ENCODE measurements around the gene UBXN2A.
A peak's percentile ranks its signal among the peaks of the same experiment; 100 is the strongest.
"Not testable (repeated sequence)": the region's sequence is repeated elsewhere in the genome, so short reads cannot be mapped to it uniquely, and the experiment has no call there.

UBXN2A gene

DNA sequence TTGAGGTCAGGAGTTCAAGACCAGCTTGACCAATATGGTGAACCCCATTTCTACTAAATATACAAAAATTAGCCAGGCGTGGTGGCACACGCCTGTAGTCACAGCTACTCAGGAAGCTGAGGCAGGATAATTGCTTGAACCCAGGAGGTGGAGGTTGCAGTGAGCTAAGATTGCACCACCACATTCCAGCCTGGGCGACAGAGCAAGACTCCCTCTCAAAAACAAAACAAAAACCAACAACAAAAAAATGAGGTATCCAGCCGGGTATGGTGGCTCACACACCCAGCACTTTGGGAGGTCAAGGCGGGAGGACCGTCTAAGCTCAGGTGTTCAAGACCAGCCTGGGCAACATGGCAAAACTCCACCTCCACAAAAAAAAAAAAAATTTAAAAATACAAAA lies 74.6 kb downstream of the UBXN2A start:
- not testable (repeated sequence) for DNase-seq

DNA sequence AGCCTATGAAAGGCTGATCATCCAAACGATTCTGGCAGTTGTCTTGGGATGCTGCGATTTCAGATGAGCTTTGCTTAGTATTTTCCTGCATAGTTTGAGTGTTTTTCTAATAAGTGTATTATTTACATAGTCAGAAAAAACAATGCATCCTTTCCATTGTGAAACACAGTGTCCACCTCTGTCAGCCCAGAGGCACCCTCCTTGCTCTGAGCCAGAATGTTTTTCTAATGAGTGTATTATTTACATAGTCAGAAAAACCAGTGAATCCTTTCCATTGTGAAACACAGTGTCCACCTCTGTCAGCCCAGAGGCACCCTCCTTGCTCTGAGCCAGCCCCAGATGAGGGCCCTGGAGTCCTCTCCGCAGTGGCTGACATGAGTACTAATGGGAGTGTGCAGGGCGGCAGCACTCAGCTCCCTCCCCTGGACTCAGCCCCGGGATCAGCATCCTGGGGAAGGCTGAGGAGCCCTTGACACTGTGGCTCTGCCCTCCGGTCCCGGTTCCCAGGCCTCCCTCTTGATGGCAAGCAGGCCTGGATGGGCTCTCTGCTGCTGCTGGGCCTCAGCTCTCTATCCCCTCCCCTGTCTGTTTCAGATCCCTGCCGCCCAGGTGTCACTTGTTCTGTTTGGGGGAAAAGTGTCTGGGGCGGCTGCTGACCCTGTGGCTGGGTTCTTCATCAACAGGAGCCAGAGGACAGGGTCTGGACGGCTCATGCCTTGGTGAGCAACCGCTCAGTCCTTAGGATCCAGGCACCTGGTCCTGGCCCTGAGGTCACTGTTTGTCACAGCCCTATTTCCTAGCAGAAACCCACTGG lies 75.5 kb downstream of the UBXN2A start:
- peak; percentile 23 for DNase-seq

DNA sequence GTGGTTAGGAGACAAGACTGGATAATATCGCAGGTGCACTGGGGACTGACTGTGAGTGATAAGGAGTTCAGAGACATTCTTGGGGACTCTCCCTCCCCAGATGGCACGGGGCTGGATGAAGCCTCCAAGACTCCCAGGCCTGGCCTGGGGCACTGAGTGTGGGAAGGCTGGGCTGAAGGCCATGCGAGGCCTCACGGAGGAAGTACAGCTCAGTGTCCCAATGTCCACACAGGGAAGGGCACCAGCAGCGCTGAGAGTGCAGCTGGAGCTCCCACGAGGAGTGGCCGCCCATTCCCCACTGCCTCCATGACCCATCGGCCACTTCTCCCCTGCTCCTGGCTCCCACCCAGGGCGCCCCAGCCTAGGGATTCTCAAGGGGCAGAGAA lies 76.1 kb downstream of the UBXN2A start:
- DNase-seq: no peak

DNA sequence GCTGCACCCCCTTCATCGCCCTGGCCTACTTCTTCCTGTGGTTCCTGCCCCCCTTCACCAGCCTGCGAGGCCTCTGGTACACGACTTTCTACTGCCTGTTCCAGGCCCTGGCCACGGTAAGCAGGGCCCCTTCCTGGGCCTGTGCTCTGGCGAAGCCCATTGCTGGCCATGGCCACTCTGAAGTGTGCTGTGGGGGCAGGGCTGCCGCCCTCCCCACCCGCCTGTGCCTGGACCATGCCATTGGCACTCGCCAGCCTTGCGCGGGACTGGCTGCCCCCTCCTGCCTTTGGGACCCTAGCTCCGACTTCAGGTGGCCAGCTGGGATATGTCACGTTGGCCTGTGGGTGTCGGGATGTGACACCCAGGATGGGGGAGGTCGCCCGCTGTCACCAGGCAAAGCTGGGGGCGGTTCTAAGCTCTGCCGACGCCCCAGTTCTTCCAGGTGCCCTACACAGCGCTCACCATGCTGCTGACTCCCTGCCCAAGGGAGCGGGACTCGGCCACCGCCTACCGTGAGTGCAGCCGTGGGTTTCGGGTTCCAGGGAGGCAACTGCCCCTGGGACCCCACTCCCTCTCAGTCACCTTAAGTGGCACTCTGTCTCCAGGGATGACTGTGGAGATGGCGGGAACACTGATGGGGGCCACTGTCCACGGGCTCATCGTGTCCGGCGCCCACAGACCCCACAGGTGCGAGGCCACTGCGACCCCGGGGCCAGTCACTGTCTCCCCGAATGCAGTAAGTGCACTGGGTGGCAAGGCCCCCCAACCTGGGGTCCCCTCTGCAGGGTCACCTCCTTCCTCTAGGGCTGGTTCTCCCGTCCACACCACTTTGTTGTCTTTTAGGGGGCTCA lies 76.8 kb downstream of the UBXN2A start:
- DNase-seq: no peak

DNA sequence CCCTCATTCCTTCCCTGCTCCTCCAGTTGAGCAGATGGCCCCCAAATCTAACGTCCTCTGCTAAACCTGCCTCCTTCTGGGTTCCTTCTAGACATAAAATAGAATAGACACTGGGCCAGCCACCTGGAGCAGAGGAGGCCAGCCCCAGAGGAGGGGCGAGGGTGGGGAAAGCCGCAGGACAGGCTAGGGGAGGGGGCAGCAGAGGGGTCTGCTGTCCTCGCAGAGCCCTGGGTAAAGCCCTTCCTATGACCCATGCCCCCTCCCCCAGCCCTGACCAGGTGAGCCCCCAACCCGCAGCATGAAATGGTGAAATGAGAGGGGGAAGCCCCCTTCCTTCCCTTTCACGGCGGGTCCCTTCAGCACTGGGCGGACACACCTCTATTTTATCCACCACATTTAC lies 77.4 kb downstream of the UBXN2A start:
- DNase-seq: no peak

DNA sequence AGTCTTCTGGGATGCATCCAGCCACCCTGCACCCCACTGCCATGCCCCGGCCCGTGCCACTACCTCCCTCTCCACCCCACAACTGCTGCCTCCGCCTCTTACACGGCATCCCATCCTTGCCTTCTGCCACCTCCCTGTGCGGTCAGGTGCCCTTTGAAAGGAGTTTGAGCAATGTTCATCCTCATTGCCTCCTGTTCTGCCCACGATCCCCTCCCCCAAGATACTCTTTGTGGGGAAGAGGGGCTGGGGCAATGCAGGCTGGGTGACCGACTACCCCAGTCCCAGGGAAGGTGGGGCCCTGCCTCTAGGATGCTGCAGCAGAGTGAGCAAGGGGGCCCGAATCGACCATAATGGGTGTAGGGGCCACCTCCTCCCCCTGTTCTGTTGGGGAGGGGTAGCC lies 78.0 kb downstream of the UBXN2A start:
- DNase-seq: no peak

DNA sequence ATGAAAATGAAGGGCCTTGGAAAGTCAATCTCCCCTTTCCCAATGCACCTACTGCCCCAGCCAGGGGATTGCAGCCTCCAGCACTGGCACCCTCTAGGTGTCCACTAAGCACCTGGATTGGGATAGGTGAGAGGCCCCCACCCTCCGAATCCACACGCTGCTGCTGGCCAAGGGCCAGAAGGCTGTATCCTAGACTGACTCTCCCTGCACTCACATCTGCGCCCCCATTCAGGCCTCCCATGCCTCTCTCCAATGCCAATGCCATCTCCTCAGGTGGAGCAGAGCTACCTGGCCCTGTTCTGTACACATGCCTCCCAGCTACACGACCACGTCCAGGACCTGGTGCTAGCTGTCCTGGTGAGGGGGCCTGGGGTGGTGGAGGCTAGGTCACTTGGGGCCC lies 79.5 kb downstream of the UBXN2A start:
- DNase-seq: no peak

DNA sequence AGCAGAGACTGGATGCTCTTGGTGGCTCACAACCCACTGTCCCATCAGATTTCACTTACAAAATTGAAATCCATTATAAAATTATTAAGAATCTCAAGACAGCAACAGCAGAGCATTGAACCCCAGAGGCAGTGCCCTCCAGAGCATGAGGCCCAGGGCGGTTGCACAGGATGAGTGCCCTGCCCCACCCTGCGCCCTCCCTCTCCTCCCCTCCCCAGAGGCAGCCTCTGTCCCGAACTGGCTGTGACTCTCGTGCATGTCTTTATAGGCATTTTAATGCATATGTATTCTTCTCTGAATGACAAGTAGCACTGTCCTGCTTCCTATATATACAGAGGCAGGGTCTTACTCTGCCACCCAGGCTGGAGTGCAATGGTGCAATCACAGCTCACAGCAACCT lies 80.0 kb downstream of the UBXN2A start:
- DNase-seq: no peak

DNA sequence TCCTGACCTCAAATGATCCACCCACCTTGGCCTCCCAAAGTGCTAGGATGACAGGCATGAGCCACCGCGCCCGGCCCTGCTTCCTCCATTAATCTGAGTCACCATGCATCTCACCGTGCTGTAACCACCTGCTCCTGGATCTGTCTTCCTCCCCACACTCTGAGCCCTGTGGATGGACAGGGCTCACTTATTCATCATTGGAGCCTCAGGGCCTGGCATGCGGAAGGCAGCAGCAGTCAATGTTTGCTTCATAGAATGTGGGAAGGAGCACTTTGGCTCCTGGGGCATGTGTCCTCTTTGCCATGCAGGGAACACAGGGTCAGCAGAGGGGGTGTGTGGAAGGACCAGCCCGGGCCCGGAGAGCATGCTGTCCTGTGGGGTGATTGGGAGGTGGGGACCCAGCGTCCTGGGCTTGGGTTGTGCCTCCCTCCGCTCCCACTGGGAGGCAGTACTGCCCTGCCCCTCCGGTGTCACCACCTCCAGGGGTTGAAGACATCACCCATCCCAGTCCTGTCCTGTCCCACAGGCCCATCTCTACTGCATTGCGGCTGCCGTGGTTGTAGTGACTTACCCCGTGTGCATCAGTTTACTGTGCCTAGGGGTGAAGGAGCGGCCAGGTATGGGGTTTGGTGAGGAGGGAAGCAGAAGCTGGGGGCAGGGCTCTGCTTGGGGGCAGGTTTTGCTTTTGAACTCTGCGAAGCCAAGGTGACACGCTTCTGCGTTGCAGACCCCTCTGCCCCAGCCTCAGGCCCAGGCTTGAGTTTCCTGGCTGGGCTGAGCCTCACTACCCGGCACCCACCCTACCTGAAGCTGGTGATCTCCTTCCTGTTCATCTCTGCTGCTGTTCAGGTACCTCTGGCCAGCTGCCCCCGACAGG lies 81.1 kb downstream of the UBXN2A start:
- DNase-seq: no peak

DNA sequence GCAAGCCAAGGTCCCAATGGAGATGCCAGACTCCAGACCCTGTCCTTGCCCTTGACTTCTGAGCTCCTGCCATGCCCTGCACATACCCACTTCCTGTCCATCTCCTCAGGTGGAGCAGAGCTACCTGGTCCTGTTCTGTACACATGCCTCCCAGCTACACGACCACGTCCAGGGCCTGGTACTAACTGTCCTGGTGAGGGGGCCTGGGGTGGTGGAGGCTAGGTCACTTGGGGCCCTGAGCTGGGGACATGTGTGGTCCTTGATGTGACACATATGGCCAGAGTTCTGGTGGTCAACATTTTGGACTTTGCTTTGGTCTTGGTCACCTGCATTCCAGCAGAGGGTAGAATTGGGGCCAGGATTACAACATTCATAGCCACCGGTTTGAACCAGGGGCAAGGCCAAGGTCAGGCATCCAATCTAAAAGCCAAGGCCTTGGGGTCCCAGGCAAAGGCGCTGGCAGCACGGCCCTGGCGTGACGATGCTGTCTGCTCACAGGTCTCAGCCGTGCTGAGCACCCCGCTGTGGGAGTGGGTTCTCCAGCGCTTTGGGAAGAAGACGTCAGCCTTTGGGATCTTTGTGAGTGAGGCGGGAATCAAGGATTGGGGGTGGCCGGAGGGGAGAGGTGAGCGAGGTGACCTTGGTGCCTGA lies 82.2 kb downstream of the UBXN2A start:
- DNase-seq: no peak

DNA sequence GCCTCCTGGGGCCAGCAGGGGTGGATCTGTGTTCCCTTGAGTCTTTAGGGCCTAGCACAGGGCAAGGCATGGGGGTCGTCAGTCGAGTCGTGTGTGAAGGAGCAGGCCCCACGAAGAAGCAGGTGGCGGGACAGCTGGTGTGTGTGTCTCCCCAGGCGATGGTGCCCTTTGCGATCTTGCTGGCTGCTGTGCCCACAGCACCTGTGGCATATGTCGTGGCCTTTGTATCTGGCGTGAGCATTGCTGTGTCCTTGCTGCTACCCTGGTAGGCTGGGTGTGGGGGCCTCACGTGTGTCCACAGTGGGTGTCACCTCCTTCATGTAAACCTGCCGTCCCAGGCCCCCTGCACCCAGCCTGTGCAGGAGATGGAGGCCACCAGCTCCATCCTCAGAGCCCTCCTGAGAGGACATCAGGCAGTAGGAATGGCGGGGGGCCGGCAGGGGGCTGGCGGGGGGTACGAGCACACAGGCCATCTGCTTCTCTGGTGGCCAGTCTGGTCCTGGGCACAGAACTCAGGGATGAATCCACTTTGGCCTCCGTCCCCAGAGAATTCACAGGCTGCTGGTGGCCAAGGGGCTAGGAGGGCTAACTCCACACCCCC lies 82.8 kb downstream of the UBXN2A start:
- no peak for DNase-seq

DNA sequence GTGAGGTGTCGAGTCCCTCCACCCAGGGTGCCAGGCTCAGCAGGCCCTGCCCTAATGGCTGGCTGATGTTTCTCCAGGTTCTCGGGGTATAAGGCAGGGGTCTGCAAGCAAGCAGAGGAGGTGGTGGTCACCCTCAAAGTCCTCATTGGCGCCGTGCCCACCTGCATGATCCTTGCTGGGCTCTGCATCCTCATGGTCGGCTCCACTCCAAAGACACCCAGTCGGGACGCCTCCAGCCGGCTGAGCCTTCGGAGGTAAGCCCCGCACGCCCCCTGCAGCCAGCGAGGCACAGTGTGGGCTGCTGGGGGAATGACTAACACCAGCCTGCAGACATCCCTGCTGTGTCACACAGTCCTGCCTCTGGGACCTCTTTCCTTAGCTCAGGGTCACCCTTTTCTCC lies 83.8 kb downstream of the UBXN2A start:
- no peak for DNase-seq

DNA sequence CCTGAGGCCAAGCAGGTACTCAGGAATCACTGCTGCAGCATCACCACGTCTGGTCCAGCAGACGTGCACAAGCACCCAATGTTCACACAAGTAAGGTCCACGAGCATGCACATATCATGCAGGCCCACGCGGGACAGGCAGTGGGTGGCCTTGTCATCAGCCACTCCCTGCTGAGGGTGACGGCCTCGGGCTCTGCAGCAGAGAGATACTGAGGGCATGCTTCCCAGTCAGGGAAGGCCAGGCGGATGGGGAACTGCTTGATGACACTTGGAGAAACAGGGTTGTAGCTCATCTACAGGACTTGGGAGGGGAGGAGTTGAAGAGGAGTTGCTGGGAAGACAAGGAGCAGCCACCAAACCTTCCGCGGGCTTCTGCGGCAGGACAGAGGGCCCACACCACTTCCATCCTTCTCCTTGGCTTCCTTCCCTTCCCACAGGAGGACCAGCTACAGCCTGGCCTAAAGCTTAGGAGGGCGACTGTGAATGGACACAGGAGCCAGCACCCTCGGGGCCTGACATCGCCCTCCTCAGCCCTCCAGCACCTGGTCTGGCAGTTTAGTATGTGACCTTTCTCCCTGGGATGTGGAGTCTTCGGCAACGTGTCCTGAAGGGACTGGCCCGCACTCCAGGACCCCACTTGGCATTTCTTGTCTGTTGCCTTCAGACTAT lies 84.9 kb downstream of the UBXN2A start:
- DNase-seq: no peak

DNA sequence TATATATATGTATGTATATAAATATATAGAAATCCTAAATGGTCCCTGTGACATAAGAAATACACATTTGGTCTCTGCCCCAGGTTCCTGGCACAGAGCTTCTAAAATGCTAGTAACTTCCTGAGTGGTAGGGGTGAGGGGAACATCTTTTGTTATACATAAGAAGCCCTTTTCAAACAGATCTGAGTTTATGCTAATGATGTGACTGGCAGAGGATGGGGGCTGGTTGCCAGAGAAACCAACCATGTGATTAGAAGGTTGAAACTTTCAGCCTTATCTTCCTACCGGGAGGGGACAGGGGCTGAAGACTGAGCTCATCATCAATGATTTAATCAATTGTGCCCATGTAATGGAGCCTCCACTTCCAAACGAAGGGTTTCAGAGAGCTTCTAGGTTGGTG lies 86.0 kb downstream of the UBXN2A start:
- no peak for DNase-seq

DNA sequence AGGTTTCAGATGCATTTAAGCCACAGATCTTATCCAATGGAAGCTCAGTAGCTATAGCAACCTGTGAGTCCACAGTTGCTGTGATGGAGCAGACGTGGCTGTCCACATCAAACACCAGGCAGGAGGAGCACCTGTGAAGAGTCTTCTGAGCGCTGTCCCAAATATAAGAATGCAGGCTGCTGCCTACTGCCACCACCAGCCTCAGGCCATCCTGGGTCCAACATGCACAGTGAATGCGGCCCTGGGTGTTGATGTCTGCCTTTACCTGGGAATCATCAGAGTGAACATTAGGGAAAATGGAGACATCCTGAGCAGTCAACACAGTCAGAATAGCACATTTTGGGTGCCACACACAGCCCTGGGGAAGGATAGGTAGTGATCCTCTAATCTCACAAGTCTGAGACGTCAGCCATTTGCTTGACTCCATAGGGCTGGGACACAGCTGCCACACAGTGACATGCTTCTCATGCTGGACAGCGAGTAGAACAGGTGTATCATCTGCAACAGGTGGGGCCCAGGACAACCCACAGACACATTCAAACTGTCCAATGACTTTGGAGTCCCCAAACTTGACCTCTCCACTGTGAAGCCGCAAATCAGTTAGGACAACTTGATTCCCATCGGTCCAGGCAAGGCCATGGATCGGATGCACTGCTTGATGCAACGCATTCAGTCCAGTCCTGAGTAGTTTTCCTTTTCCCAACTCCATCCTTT lies 98.7 kb downstream of the UBXN2A start:
- no peak for DNase-seq

DNA sequence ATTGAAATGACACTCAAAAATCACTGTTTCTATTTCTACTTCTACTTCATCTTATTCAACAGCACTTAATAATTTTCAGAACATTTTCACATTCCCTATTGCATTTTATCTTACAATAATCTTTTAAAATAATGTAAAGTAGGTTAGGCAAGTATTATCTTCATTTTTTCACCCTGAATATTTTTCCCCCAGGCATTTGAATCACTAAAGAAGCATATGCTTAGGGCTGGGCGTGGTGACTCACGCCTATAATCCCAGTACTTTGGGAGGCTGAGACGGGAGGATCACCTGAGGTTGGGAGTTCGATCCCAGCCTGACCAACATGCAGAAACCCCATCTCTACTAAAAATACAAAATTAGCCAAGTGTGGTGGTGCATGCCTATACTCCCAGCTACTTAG lies 100.2 kb downstream of the UBXN2A start:
- DNase-seq: no peak

DNA sequence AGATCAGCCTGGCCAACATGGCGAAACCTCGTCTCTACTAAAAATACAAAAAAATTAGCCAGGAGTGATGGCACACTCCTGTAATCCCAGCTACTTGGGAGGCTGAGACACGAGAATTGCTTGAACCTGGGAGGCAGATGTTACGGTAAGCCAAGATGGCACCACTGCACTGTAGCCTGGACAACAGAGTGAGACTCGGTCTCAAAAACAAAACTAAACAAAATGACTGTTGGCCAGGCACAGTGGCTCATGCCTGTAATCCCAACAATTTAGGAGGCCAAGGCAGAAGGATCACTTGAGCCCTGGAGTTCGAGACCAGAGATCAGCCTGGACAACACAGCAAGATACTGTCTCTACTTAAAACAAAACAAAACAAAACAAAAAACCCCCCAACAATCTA lies 102.9 kb downstream of the UBXN2A start:
- not testable (repeated sequence) for DNase-seq

DNA sequence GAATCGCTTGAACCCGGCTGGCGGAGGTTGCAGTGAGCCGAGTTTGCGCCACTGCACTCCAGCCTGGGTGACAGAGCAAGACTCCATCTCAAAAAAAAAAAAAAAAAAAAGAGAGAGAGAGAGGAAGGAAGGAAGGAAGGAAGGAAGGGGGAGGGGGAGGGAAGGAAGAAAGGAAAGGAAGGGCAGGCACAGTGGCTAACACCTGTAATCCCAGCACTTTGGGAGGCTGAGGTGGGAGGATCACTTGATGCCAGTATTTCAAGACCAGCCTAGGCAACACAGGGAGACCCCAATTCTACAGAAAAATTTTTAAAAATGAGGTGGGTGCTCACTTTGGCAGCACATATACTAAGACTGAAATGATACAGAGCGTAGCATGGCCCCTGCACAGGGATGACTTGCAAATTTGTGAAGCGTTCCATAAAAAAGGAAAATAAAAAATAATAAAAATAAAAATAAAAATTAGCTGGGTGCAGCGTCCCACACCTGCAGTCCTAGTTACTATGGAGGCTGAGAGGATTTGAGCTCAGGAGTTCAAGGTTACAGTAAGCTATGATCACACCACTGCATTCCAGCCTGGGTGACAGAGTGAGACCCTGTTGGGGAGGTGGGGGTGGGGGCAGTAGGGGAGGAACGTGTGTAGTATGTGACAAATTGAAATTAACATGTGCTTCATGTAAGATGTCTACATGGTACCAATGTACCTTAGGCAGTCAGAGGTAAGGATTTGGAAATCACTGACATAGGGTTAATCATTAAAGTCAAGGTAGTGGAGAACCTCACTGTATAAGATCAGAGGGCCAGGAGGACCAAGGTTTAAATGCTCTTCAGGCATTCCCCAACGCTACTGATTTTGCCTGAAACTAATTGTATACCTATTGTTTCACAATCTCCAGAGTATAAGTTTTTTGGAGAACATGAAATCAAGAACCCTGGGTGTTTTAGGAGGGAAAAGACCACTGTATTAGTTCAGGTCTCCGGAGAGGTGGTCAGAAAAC lies 105.5 kb downstream of the UBXN2A start:
- no peak for DNase-seq

DNA sequence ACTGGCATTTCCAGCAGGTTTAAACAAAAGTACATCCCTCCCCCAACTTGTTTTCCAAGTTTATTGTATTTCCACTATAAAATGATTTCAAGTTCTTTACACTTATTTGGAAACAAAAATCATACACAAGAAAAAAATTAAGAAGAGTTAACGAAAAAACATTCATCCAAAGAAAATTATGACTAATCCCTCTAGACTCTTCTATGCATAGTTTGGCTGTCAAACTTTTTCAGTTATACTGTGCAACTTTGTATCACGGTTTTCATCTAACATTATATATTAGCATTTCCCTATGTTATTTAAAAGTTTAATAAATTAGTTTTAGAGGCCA lies 106.3 kb downstream of the UBXN2A start:
- DNase-seq: no peak
